ENCODE results near the gene UBQLN1. TPM values are rescaled to one million over a fixed set of nuclear protein-coding genes. Genes with fewer than 3 reads are reported as not detected.
"Not testable (repeated sequence)": the region's sequence is repeated elsewhere in the genome, so short reads cannot be mapped to it uniquely, and the experiment has no call there.

UBQLN1 gene
- total RNA-seq, 1 experiment from 2014 or later: 56.3 TPM

- Histone ChIP-seq H3K4me3 (ENCODE audit: low read depth, low read length) (no peak overlapping the region), H3K9me3 (no peaks in the 10 kb centered on the region), H3K27me3 (replicated peaks; ENCODE audit: control insufficient read depth, insufficient read depth, low read length) (no peaks in the 10 kb centered on the region), H3K36me3 (ENCODE audit: control insufficient read depth, insufficient read depth, low read length) (no peaks in the 10 kb centered on the region), H3K4me1 (no peaks in the 10 kb centered on the region)
- Mint-ChIP-seq H3K27ac (ENCODE audit: unreplicated experiment) (no peak overlapping the region), H3K4me3 (ENCODE audit: unreplicated experiment) (no peak overlapping the region), H3K27me3 (ENCODE audit: insufficient read depth, unreplicated experiment) (no peaks in the 10 kb centered on the region), H3K4me1 (ENCODE audit: low read depth, unreplicated experiment) (no peaks in the 10 kb centered on the region), H3K36me3 (ENCODE audit: insufficient read depth, unreplicated experiment) (no peaks in the 10 kb centered on the region), H3K9me3 (ENCODE audit: unreplicated experiment) (no peaks in the 10 kb centered on the region)
- intact Hi-C loops (cut with micrococcal nuclease; ENCODE audit: unreplicated experiment): no loop called here
- ChIA-PET CTCF (no interaction called here), POLR2A (no interaction called here)
- no TSS peak for BruUV-seq (replicated peaks)
- DNase-seq: no peak
- TF ChIP-seq CTCF (IDR thresholded peaks at IDR 0.05; ENCODE audit: insufficient read depth in 1 of 2, low read depth in 1 of 2, low read length in 1 of 2, severe bottlenecking in 1 of 2, unreplicated experiment in 1 of 2): no peak
Measured at GRCh38 chr9:83744206-83744605, 36.4 kb upstream of the UBQLN1 start.

- Mint-ChIP-seq H3K9me3 (ENCODE audit: unreplicated experiment) (no peaks in the 10 kb centered on the region), H3K27ac (ENCODE audit: unreplicated experiment) (no peak overlapping the region), H3K27me3 (ENCODE audit: insufficient read depth, unreplicated experiment) (peaks cover 14% of the 10 kb centered on the region), H3K36me3 (ENCODE audit: insufficient read depth, unreplicated experiment) (no peaks in the 10 kb centered on the region), H3K4me3 (ENCODE audit: unreplicated experiment) (no peak overlapping the region), H3K4me1 (ENCODE audit: low read depth, unreplicated experiment) (no peaks in the 10 kb centered on the region)
- no peaks in the 10 kb centered on the region for H3K4me1 ChIP-seq
- BruUV-seq (replicated peaks): no TSS peak
- intact Hi-C loops (cut with micrococcal nuclease; ENCODE audit: unreplicated experiment): no loop called here
- H3K4me3 ChIP-seq (ENCODE audit: low read depth, low read length): no peak overlapping the region
- no peaks in the 10 kb centered on the region; the same call in 1 of the 2 replicates for H3K27me3 ChIP-seq (replicated peaks; ENCODE audit: control insufficient read depth, insufficient read depth, low read length)
- no peaks in the 10 kb centered on the region for H3K9me3 ChIP-seq
- ChIA-PET CTCF (no interaction called here), POLR2A (no interaction called here)
- TF ChIP-seq CTCF (IDR thresholded peaks at IDR 0.05; ENCODE audit: insufficient read depth in 1 of 2, low read depth in 1 of 2, low read length in 1 of 2, severe bottlenecking in 1 of 2, unreplicated experiment in 1 of 2): no peak
- no peaks in the 10 kb centered on the region for H3K36me3 ChIP-seq (ENCODE audit: control insufficient read depth, insufficient read depth, low read length)
- DNase-seq: no peak
Measured at GRCh38 chr9:83733739-83734138, 26.0 kb upstream of the UBQLN1 start.

- POLR2A ChIA-PET; H3K4me1 Mint-ChIP-seq (ENCODE audit: low read depth, unreplicated experiment); H3K4me3 Mint-ChIP-seq (ENCODE audit: unreplicated experiment); CTCF ChIA-PET; intact Hi-C loops (cut with micrococcal nuclease; ENCODE audit: unreplicated experiment); H3K36me3 Mint-ChIP-seq (ENCODE audit: insufficient read depth, unreplicated experiment); DNase-seq; H3K27me3 Mint-ChIP-seq (ENCODE audit: insufficient read depth, unreplicated experiment); H3K4me1 ChIP-seq; H3K27me3 ChIP-seq (replicated peaks; ENCODE audit: control insufficient read depth, insufficient read depth, low read length); H3K9me3 ChIP-seq; H3K27ac Mint-ChIP-seq (ENCODE audit: unreplicated experiment); H3K9me3 Mint-ChIP-seq (ENCODE audit: unreplicated experiment); H3K4me3 ChIP-seq (ENCODE audit: low read depth, low read length); H3K36me3 ChIP-seq (ENCODE audit: control insufficient read depth, insufficient read depth, low read length); BruUV-seq (replicated peaks): not testable (repeated sequence)
Measured at GRCh38 chr9:83728591-83729368, 21.0 kb upstream of the UBQLN1 start.

Measured in Caco-2 (cell line).